Calu3 (cell line): ENCODE data around the gene EPHB4. TPM values are rescaled to one million over a fixed set of nuclear protein-coding genes. Genes with fewer than 3 reads are reported as not detected.

Experiments
- BruUV-seq: library from RNA; stranded (reverse); fragments of 400-500 nt; replicated peaks from 2 replicates; lab custom pipeline; 2021; lab: Mats Ljungman, UMichigan
- CTCF ChIA-PET: fragments of 300-600 bp; sonication (Branson Sonifier 250); formaldehyde crosslinking; loops from one replicate; lab custom pipeline; 2022; ENCODE audit warnings: antibody characterized with exemption; lab: Charles Lee
- DNase-seq: peaks from one replicate; pipeline ENCODE4 v3.0.0; 2022
- H3K27ac Mint-ChIP-seq: one replicate; pipeline ENCODE4 v1.8.0; 2022; ENCODE audit warnings: mixed read lengths; ENCODE audit not compliant: unreplicated experiment
- H3K27me3 Mint-ChIP-seq: one replicate; pipeline ENCODE4 v1.8.0; 2022; ENCODE audit warnings: mixed read lengths; ENCODE audit not compliant: unreplicated experiment
- H3K36me3 Mint-ChIP-seq: one replicate; pipeline ENCODE4 v1.8.0; 2022; ENCODE audit warnings: mild to moderate bottlenecking, moderate library complexity, mixed read lengths; ENCODE audit not compliant: insufficient read depth, unreplicated experiment
- H3K4me1 Mint-ChIP-seq: one replicate; pipeline ENCODE4 v1.8.0; 2022; ENCODE audit warnings: mild to moderate bottlenecking, low read depth, mixed read lengths; ENCODE audit not compliant: unreplicated experiment
- H3K4me3 Mint-ChIP-seq: one replicate; pipeline ENCODE4 v1.8.0; 2022; ENCODE audit warnings: mild to moderate bottlenecking, low read depth, moderate library complexity, mixed read lengths; ENCODE audit not compliant: unreplicated experiment
- H3K9me3 Mint-ChIP-seq: one replicate; pipeline ENCODE4 v1.8.0; 2022; ENCODE audit warnings: low read depth, mixed read lengths; ENCODE audit not compliant: unreplicated experiment
- intact Hi-C: fragments of 100-400 bp; cut with micrococcal nuclease; formaldehyde crosslinking; loops from one replicate; pipeline ENCODE4 v1.10.0; 2022; ENCODE audit not compliant: unreplicated experiment
- total RNA-seq: library from RNA; stranded (reverse); gene quantifications from 2 replicates; pipeline ENCODE4 v1.2.3, GENCODE V29; 2022
- TF ChIP-seq, protein P1 (sequence below): fragments of 200-600 bp; IDR thresholded peaks from one replicate; pipeline ENCODE4 v1.8.0; 2022; ENCODE audit warnings: antibody characterized with exemption; ENCODE audit not compliant: unreplicated experiment

Gene EPHB4
- total RNA-seq, 1 experiment from 2014 or later, result 63.7 TPM

DNA sequence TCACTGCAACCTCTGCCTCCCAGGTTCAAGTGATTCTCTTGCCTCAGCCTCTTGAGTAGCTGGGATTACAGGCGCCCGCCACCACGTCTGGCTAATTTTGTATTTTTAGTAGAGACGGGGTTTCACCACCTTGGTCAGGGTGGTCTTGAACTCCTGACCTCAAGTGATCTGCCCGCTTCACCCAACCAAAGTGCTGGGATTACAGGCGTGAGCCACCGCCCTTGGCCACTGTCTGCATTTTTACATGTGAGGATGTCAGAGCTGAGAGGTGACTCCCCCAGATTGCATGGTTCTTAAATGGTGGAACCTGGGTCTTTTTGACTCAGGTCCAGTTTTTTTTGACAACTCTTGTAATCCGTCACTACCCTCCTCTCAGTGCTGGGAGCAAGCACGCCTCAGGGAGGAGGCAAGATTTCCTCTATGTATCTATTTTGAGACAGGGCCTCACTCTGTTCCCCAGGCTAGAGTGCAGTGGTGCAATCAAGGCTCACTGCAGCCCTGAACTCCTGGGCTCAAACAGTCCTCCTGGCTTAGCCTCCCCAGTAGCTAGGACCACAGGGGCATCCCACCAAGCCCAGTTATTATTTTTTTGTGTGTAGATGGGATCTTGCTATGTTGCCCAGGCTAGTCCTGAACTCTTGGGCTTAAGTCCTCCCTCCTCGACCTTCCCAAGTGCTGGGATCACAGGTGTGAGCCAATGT lies 46.4 kb upstream of the EPHB4 start:
- Mint-ChIP-seq H3K9me3 (no peaks in the 10 kb centered on the region), H3K27me3 (no peaks in the 10 kb centered on the region), H3K27ac (peak overlapping the region; percentile 97), H3K4me1 (peaks cover 10% of the 10 kb centered on the region), H3K36me3 (peaks cover 58% of the 10 kb centered on the region), H3K4me3 (peak overlapping the region; percentile 97)
- no TSS peak for BruUV-seq
- intact Hi-C loops, result no loop called here
- DNase-seq, result no peak
- CTCF ChIA-PET, result interaction anchor here (1.3 kb wide), 1 partner anchor 168 kb away, joined by 5 read pairs; the partner anchor contains the start of gene POP7
- TF ChIP-seq, protein P1, sequence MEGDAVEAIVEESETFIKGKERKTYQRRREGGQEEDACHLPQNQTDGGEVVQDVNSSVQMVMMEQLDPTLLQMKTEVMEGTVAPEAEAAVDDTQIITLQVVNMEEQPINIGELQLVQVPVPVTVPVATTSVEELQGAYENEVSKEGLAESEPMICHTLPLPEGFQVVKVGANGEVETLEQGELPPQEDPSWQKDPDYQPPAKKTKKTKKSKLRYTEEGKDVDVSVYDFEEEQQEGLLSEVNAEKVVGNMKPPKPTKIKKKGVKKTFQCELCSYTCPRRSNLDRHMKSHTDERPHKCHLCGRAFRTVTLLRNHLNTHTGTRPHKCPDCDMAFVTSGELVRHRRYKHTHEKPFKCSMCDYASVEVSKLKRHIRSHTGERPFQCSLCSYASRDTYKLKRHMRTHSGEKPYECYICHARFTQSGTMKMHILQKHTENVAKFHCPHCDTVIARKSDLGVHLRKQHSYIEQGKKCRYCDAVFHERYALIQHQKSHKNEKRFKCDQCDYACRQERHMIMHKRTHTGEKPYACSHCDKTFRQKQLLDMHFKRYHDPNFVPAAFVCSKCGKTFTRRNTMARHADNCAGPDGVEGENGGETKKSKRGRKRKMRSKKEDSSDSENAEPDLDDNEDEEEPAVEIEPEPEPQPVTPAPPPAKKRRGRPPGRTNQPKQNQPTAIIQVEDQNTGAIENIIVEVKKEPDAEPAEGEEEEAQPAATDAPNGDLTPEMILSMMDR, result no peak

- Mint-ChIP-seq H3K4me3 (peak overlapping the region; percentile 79), H3K27ac (peak overlapping the region; percentile 91), H3K4me1 (no peaks in the 10 kb centered on the region), H3K27me3 (no peaks in the 10 kb centered on the region), H3K36me3 (peaks cover 50% of the 10 kb centered on the region), H3K9me3 (no peaks in the 10 kb centered on the region)
- no peak for DNase-seq
- TF ChIP-seq, protein P1, result no peak
- no TSS peak for BruUV-seq
- intact Hi-C loops, result no loop called here
- CTCF ChIA-PET, result no interaction called here
Measured at GRCh38 chr7:100867776-100868485, 40.6 kb upstream of the EPHB4 start.

DNA sequence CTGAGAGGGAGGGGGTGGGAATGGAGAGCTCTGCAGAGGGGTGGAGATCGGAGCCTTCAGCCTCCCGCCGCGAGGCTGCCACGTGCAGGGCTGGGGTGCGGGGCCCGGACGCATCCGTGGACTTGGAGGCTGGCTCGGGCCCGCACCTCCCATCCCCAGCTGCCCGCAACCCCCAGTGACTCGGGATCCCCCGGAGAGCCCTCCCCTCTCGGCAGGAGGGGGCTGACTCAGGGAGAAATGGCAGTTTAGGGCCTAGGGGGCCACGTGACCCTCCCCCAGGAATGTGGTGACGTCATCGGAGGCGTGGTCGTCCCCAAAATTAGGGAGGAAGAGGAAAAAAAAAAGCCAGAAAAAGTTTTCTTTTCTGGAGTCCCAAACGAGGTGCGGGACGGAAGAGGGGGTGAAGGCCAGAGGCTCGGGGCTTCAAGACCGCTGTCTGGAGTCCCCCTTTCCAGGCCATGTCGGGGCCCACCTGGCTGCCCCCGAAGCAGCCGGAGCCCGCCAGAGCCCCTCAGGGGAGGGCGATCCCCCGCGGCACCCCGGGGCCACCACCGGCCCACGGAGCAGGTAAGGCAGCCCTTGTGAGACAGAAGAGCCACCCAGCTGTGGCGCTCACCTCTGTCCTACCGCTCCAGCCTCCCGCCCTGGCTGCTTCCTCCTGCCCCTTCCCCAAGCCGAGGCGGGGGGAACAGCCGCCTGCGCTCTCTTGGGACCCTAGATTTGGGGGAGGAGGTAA lies 39.9 kb upstream of the EPHB4 start, which contains the start of gene TRIP6:
TRIP6 (plus strand) TSS at position 348 of the 736 bp plus-strand sequence; CDS start at position 459, 111 bp downstream.
- peak within 1 kb of the TSS; percentile 79 for H3K4me3 Mint-ChIP-seq
- intact Hi-C loops, result no loop called here
- TSS peak; percentile 83 for BruUV-seq
- CTCF ChIA-PET, result no interaction called here
- H3K36me3 Mint-ChIP-seq, result peaks cover 44% of the 10 kb centered on the region
- peak; percentile 82 for DNase-seq
- no peaks in the 10 kb centered on the region for H3K4me1 Mint-ChIP-seq
- TF ChIP-seq, protein P1, result no peak
- peak within 1 kb of the TSS; percentile 91 for H3K27ac Mint-ChIP-seq
- no peaks in the 10 kb centered on the region for H3K9me3 Mint-ChIP-seq
- no peaks in the 10 kb centered on the region for H3K27me3 Mint-ChIP-seq

GRCh38 chr7:100866729-100867039 lies 39.4 kb upstream of the EPHB4 start:
- CTCF ChIA-PET, result no interaction called here
- Mint-ChIP-seq H3K9me3 (no peaks in the 10 kb centered on the region), H3K4me1 (no peaks in the 10 kb centered on the region), H3K27me3 (no peaks in the 10 kb centered on the region), H3K4me3 (peak overlapping the region; percentile 79), H3K36me3 (peaks cover 38% of the 10 kb centered on the region), H3K27ac (peak overlapping the region; percentile 91)
- TF ChIP-seq, protein P1, result no peak
- intact Hi-C loops, result no loop called here
- DNase-seq, result no peak
- no TSS peak for BruUV-seq
